GM19395 (cell line): ENCODE results near the gene SETX.
"Not testable (repeated sequence)": the region's sequence is repeated elsewhere in the genome, so short reads cannot be mapped to it uniquely, and the experiment has no call there.

Experiments
- ATAC-seq: cut with Tn5 transposase; IDR thresholded peaks from one replicate; pipeline ENCODE4 v1.9.1; 2021; ENCODE audit warnings: mild to moderate bottlenecking, moderate library complexity; ENCODE audit not compliant: unreplicated experiment

Gene SETX

GRCh38 chr9:132287256-132287760, 67.5 kb downstream of the SETX start:
- no peak for ATAC-seq

GRCh38 chr9:132283863-132284262, 70.9 kb downstream of the SETX start:
- no peak for ATAC-seq

- no peak for ATAC-seq
Measured at GRCh38 chr9:132283165-132283564, 71.6 kb downstream of the SETX start.

GRCh38 chr9:132274861-132275260, 79.9 kb downstream of the SETX start:
- no peak for ATAC-seq

- not testable (repeated sequence) for ATAC-seq
Measured at GRCh38 chr9:132269704-132270516, 84.9 kb downstream of the SETX start.

GRCh38 chr9:132268725-132269352, 85.9 kb downstream of the SETX start:
- ATAC-seq = no peak

GRCh38 chr9:132267660-132268059, 87.1 kb downstream of the SETX start:
- no peak for ATAC-seq

- ATAC-seq = no peak
Measured at GRCh38 chr9:132266017-132266416, 88.8 kb downstream of the SETX start.

GRCh38 chr9:132260846-132261245, 93.9 kb downstream of the SETX start:
- no peak for ATAC-seq

- ATAC-seq = no peak
Measured at GRCh38 chr9:132250324-132251262, 104.2 kb downstream of the SETX start.

GRCh38 chr9:132249690-132250089, 105.1 kb downstream of the SETX start:
- ATAC-seq = no peak

- ATAC-seq = no peak
Measured at GRCh38 chr9:132249123-132249522, 105.7 kb downstream of the SETX start.

- ATAC-seq = no peak
Measured at GRCh38 chr9:132247942-132248341, 106.8 kb downstream of the SETX start.

GRCh38 chr9:132245465-132245864, 109.3 kb downstream of the SETX start:
- no peak for ATAC-seq

GRCh38 chr9:132244582-132245455, 110.0 kb downstream of the SETX start:
- ATAC-seq = no peak

GRCh38 chr9:132243156-132244074, 111.4 kb downstream of the SETX start:
- no peak for ATAC-seq

- no peak for ATAC-seq
Measured at GRCh38 chr9:132242621-132243155, 112.1 kb downstream of the SETX start.

GRCh38 chr9:132241840-132242620, 112.8 kb downstream of the SETX start:
- ATAC-seq = no peak
